HFFc6 (cell line): ENCODE data around the gene GAA. TPM values are rescaled to one million over a fixed set of nuclear protein-coding genes. Genes with fewer than 3 reads are reported as not detected.

ENCODE experiments used
- DNase-seq: peaks from one replicate; pipeline ENCODE4 v3.0.0-alpha.2; 2018
- H3K27ac Mint-ChIP-seq: 2 replicates; pipeline ENCODE4 v1.8.0; 2020; ENCODE audit warnings: mild to moderate bottlenecking, mixed read lengths
- H3K27me3 Mint-ChIP-seq: 2 replicates; pipeline ENCODE4 v1.8.0; 2021; ENCODE audit warnings: mild to moderate bottlenecking, moderate library complexity, mixed read lengths; ENCODE audit not compliant: insufficient read depth
- H3K36me3 Mint-ChIP-seq: 2 replicates; pipeline ENCODE4 v1.8.0; 2021; ENCODE audit warnings: low read depth, mixed read lengths
- H3K4me1 Mint-ChIP-seq: 2 replicates; pipeline ENCODE4 v1.8.0; 2020; ENCODE audit warnings: low read depth, mixed read lengths
- H3K4me3 Mint-ChIP-seq: 2 replicates; pipeline ENCODE4 v1.8.0; 2020; ENCODE audit warnings: mild to moderate bottlenecking, moderate library complexity, mixed read lengths
- H3K9me3 Mint-ChIP-seq: 2 replicates; pipeline ENCODE4 v1.8.0; 2020; ENCODE audit warnings: mild to moderate bottlenecking, mixed read lengths
- total RNA-seq, 6 experiments: library from RNA; stranded (reverse); fragmentation: NEBNext Ultra II Directional; extraction: Animal tissue kit (Norgen Biotek cat#: 25700); gene quantifications; 2 replicates in 1 of 6; 3 replicates in 5 of 6; pipeline ENCODE4 v1.2.3, GENCODE V29; 2021
- TF ChIP-seq, protein P1 (sequence below): fragments of 200-600 bp; sonication (generic); IDR thresholded peaks from 2 replicates; pipeline ENCODE4 v1.5.0; 2021; ENCODE audit warnings: antibody characterized with exemption, mild to moderate bottlenecking

Gene GAA
- total RNA-seq, 6 experiments from 2014 or later, result 17.4 to 34.1 (median 18.6) TPM

- no peaks in the 10 kb centered on the region for H3K36me3 Mint-ChIP-seq
- peaks cover 9% of the 10 kb centered on the region for H3K27me3 Mint-ChIP-seq
- no peaks in the 10 kb centered on the region for H3K9me3 Mint-ChIP-seq
- TF ChIP-seq, protein P1, sequence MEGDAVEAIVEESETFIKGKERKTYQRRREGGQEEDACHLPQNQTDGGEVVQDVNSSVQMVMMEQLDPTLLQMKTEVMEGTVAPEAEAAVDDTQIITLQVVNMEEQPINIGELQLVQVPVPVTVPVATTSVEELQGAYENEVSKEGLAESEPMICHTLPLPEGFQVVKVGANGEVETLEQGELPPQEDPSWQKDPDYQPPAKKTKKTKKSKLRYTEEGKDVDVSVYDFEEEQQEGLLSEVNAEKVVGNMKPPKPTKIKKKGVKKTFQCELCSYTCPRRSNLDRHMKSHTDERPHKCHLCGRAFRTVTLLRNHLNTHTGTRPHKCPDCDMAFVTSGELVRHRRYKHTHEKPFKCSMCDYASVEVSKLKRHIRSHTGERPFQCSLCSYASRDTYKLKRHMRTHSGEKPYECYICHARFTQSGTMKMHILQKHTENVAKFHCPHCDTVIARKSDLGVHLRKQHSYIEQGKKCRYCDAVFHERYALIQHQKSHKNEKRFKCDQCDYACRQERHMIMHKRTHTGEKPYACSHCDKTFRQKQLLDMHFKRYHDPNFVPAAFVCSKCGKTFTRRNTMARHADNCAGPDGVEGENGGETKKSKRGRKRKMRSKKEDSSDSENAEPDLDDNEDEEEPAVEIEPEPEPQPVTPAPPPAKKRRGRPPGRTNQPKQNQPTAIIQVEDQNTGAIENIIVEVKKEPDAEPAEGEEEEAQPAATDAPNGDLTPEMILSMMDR, result no peak
- no peak overlapping the region for H3K27ac Mint-ChIP-seq
- no peak overlapping the region for H3K4me3 Mint-ChIP-seq
- H3K4me1 Mint-ChIP-seq, result peaks cover 11% of the 10 kb centered on the region
- DNase-seq, result no peak
Observed at GRCh38 chr17:80060644-80061043, 40.7 kb upstream of the GAA start.

DNA sequence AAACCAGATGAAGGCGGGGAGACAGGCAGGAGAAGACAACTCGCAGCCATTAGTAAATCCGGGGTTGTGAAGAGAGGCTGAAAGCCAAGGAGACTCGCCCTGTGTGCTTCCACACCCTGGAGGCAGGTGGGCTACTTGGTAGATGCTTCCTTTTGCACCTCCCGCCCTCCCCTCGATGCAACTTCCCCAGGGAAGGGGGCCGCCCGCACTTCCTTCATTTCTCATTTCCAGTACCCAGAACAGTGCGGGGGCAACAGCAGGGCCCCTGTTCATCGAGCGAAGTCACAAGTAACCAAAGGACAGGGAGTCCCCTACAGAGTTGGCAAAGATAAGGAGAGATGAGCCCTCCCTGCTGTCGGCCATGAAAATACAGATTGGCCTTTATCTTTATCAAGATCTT, 40.0 kb upstream of the GAA start:
- TF ChIP-seq, protein P1, result no peak
- Mint-ChIP-seq H3K27ac (no peak overlapping the region), H3K4me1 (peaks cover 11% of the 10 kb centered on the region), H3K4me3 (no peak overlapping the region), H3K36me3 (no peaks in the 10 kb centered on the region), H3K27me3 (peaks cover 9% of the 10 kb centered on the region), H3K9me3 (no peaks in the 10 kb centered on the region)
- no peak for DNase-seq

- no peaks in the 10 kb centered on the region for H3K36me3 Mint-ChIP-seq
- H3K4me1 Mint-ChIP-seq, result peaks cover 23% of the 10 kb centered on the region
- TF ChIP-seq, protein P1, result no peak
- peaks cover 9% of the 10 kb centered on the region; the same call in 1 of the 2 replicates for H3K27me3 Mint-ChIP-seq
- H3K27ac Mint-ChIP-seq, result peak overlapping the region; percentile 40; the same call in 1 of the 2 replicates
- DNase-seq, result peak; percentile 50
- no peaks in the 10 kb centered on the region for H3K9me3 Mint-ChIP-seq
- peak overlapping the region; percentile 22; the same call in 1 of the 2 replicates for H3K4me3 Mint-ChIP-seq
Observed at GRCh38 chr17:80063830-80064585, 37.4 kb upstream of the GAA start.

DNA sequence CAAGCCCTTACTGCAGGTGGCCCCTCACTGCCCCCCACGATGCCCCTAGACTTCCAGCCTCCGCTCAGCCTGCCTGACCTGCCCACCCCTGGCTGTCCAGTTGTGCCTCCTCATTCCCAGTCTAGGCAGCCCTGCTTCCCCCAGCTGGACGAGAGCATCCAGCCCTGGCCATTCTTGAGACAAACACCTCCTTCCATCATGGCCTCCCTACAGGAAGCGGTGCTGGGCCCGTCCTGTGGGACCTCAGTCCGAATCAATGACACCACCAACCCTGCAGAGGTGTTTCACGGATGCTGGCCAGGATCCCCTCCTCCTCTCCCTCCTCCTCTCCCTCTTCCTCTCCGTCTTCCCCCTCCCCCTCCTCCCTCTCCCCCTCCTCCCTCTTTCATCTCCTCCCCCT, 36.7 kb upstream of the GAA start:
- peaks cover 7% of the 10 kb centered on the region; the same call in 1 of the 2 replicates for H3K27me3 Mint-ChIP-seq
- peaks cover 28% of the 10 kb centered on the region for H3K4me1 Mint-ChIP-seq
- H3K27ac Mint-ChIP-seq, result no peak overlapping the region
- TF ChIP-seq, protein P1, result no peak
- H3K36me3 Mint-ChIP-seq, result no peaks in the 10 kb centered on the region
- no peaks in the 10 kb centered on the region for H3K9me3 Mint-ChIP-seq
- H3K4me3 Mint-ChIP-seq, result peak overlapping the region; percentile 22; the same call in 1 of the 2 replicates
- no peak for DNase-seq

DNA sequence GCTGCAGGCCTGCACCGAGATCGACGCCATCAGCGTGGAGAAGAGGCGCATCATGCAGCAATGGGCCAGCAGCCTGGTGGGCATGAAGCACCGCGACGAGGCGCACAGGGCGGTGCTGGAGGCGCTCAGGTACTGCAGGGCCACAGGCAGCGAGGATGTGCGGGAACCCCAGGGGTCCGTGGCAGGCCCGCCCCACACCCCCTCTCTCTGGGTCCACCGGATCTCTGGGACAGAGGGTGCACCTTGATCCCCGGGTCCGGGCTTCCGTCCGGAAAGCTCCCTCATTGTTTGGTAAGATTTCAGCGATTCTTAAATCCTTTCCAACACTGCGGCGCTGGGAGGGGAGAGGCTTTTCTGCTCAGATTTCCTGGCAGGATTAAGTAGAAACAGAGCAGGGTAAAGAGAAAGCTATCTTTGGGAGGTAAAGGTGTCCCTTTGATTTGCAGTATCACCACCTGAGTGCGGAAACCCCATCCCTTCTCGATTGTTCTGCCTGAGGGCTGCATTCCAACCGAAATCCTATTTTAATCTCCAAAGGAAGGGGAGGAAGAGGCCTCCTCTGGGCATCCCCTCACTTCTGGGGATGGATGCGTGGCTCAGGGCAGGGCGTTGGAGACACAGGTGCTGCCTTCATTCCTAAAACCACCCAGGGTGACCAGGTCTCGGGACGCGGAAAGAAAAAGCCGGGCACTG, 35.8 kb upstream of the GAA start:
- TF ChIP-seq, protein P1, result no peak
- Mint-ChIP-seq H3K27me3 (peaks cover 6% of the 10 kb centered on the region; the same call in 1 of the 2 replicates), H3K4me1 (peaks cover 28% of the 10 kb centered on the region), H3K4me3 (no peak overlapping the region), H3K36me3 (no peaks in the 10 kb centered on the region), H3K9me3 (no peaks in the 10 kb centered on the region), H3K27ac (no peak overlapping the region)
- no peak for DNase-seq
